OCI-LY1 (cell line): Measurements from ENCODE around the gene CDH6.
A peak's percentile ranks its signal among the peaks of the same experiment; 100 is the strongest.

Source experiments
- H2AFZ ChIP-seq: fragments of 200-600 bp; sonication (generic), shearing (Covaris generic); 2 replicates; pipeline ENCODE4 v1.6.0; 2014; ENCODE audit warnings: antibody characterized with exemption, mild to moderate bottlenecking, low read length
- H3F3A ChIP-seq: fragments of 200-600 bp; sonication (generic), shearing (Covaris generic); 2 replicates; pipeline ENCODE4 v1.6.0; 2014; ENCODE audit warnings: mild to moderate bottlenecking, antibody characterized with exemption, low read length, moderate library complexity; ENCODE audit not compliant: insufficient read depth
- H3K27ac ChIP-seq: fragments of 200-600 bp; sonication (generic); 2 replicates; pipeline ENCODE4 v1.5.1; 2014; ENCODE audit warnings: low read length, mixed run types, mild to moderate bottlenecking, low read depth; ENCODE audit not compliant: poor library complexity, severe bottlenecking
- H3K27me3 ChIP-seq: fragments of 200-600 bp; sonication (generic); 2 replicates; pipeline ENCODE4 v1.6.0; 2014; ENCODE audit warnings: antibody characterized with exemption, mild to moderate bottlenecking, low read length, moderate library complexity; ENCODE audit not compliant: insufficient read depth
- H3K36me3 ChIP-seq: fragments of 200-600 bp; sonication (generic); 2 replicates; pipeline ENCODE4 v1.6.1; 2014; ENCODE audit warnings: mild to moderate bottlenecking, antibody characterized with exemption, low read length, moderate library complexity, mixed read lengths; ENCODE audit not compliant: insufficient read depth
- H3K4me1 ChIP-seq: fragments of 200-600 bp; sonication (generic); 2 replicates; pipeline ENCODE4 v1.5.1; 2014; ENCODE audit warnings: mild to moderate bottlenecking, low read length, moderate library complexity; ENCODE audit not compliant: insufficient read depth, severe bottlenecking
- H3K4me2 ChIP-seq: fragments of 200-600 bp; sonication (generic), shearing (Covaris generic); 2 replicates; pipeline ENCODE4 v1.6.1; 2014; ENCODE audit warnings: low read length
- H3K4me3 ChIP-seq: fragments of 200-600 bp; sonication (generic); 2 replicates; pipeline ENCODE4 v1.5.1; 2014; ENCODE audit warnings: low read length, low read depth, mild to moderate bottlenecking, mixed read lengths; ENCODE audit not compliant: poor library complexity, severe bottlenecking
- H3K79me2 ChIP-seq: fragments of 200-600 bp; shearing (Covaris generic); 2 replicates; pipeline ENCODE4 v1.6.1; 2016; ENCODE audit warnings: mixed run types, low read length, mixed read lengths; ENCODE audit not compliant: insufficient read depth
- H3K9ac ChIP-seq: fragments of 200-600 bp; sonication (generic), shearing (Covaris generic); 2 replicates; pipeline ENCODE4 v1.6.1; 2014; ENCODE audit warnings: mild to moderate bottlenecking, low read length, mixed read lengths
- H3K9me2 ChIP-seq: fragments of 200-600 bp; sonication (generic), shearing (Covaris generic); 2 replicates; pipeline ENCODE4 v1.6.1; 2014; ENCODE audit warnings: low read depth, mild to moderate bottlenecking, low read length, mixed read lengths
- H3K9me3 ChIP-seq: fragments of 200-600 bp; shearing (Covaris generic); 2 replicates; pipeline ENCODE4 v1.6.1; 2014; ENCODE audit warnings: low read length, mixed read lengths
- H4K20me1 ChIP-seq: fragments of 200-600 bp; sonication (generic), shearing (Covaris generic); 2 replicates; pipeline ENCODE4 v1.6.0; 2016; ENCODE audit warnings: mild to moderate bottlenecking, low read length; ENCODE audit not compliant: insufficient read depth
- EZH2 ChIP-seq: fragments of 200-600 bp; sonication (generic), shearing (Covaris generic); IDR thresholded peaks from 2 replicates; pipeline ENCODE4 v1.8.0; 2017; ENCODE audit warnings: borderline replicate concordance, mixed run types, mild to moderate bottlenecking, antibody characterized with exemption, low read length, moderate library complexity, mixed read lengths
- TF ChIP-seq, protein P1 (sequence below): fragments of 200-600 bp; sonication (generic), shearing (Covaris generic); IDR thresholded peaks from 2 replicates; pipeline ENCODE4 v1.5.1; 2017; ENCODE audit warnings: mild to moderate bottlenecking, antibody characterized with exemption, low read length, moderate library complexity, mixed read lengths

Gene CDH6

DNA sequence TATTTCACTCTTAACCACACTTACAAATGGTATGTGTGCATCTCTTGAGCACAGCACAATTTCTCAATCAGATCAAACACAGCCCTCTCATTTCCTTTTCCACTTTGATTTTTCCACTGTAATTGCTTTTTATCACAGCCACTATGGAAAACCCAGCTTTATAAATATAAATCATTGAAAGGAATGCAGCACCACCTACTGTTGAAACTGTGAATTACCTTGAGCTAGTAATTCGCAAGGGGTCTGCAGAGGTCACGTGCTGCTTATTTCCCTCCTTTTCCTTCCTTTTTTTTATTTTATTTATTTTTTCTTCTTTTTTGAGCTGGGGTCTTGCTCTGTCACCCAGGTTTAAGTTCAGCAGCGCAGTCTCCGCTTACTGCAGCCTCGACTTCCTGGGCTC, 76.9 kb downstream of the CDH6 start:
- Histone ChIP-seq H3F3A (no peaks in the 10 kb centered on the region), H3K79me2 (no peaks in the 10 kb centered on the region), H4K20me1 (no peaks in the 10 kb centered on the region), H3K9me2 (no peaks in the 10 kb centered on the region), H3K4me3 (no peak overlapping the region), H2AFZ (no peak overlapping the region), H3K4me2 (no peak overlapping the region), H3K9me3 (no peaks in the 10 kb centered on the region), H3K9ac (no peak overlapping the region), H3K27ac (no peak overlapping the region), H3K4me1 (no peaks in the 10 kb centered on the region), H3K27me3 (no peaks in the 10 kb centered on the region), H3K36me3 (no peaks in the 10 kb centered on the region)
- no peak for TF ChIP-seq EZH2
- TF ChIP-seq, protein P1, sequence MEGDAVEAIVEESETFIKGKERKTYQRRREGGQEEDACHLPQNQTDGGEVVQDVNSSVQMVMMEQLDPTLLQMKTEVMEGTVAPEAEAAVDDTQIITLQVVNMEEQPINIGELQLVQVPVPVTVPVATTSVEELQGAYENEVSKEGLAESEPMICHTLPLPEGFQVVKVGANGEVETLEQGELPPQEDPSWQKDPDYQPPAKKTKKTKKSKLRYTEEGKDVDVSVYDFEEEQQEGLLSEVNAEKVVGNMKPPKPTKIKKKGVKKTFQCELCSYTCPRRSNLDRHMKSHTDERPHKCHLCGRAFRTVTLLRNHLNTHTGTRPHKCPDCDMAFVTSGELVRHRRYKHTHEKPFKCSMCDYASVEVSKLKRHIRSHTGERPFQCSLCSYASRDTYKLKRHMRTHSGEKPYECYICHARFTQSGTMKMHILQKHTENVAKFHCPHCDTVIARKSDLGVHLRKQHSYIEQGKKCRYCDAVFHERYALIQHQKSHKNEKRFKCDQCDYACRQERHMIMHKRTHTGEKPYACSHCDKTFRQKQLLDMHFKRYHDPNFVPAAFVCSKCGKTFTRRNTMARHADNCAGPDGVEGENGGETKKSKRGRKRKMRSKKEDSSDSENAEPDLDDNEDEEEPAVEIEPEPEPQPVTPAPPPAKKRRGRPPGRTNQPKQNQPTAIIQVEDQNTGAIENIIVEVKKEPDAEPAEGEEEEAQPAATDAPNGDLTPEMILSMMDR = peak; percentile 46

DNA sequence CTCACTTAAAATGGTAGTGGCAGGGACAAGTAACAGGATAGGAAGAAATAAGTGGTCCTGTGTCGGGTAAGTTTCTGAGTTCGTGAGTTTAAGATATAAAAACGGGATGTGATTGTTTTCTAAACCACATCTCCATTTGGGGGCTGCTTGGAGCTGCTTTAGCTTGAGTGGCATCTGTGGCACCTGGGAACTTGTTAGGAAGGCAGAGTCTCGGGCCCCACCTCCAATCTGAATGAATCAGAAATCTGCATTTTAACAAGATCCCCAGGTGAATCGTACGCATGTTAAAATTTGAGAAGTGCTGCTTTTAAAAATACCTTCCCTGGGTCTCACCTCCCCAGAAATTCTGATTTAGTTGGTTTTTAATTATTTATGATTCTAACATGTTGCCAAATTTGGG, 78.1 kb downstream of the CDH6 start:
- no peak overlapping the region for H3K4me3 ChIP-seq
- H3K9me2 ChIP-seq = no peaks in the 10 kb centered on the region
- H3K9ac ChIP-seq = no peak overlapping the region
- no peak overlapping the region for H2AFZ ChIP-seq
- no peaks in the 10 kb centered on the region for H4K20me1 ChIP-seq
- no peaks in the 10 kb centered on the region for H3K4me1 ChIP-seq
- no peak for TF ChIP-seq EZH2
- TF ChIP-seq, protein P1 = no peak
- no peaks in the 10 kb centered on the region for H3K79me2 ChIP-seq
- H3K9me3 ChIP-seq = no peaks in the 10 kb centered on the region
- no peaks in the 10 kb centered on the region for H3K27me3 ChIP-seq
- no peak overlapping the region for H3K27ac ChIP-seq
- no peaks in the 10 kb centered on the region for H3F3A ChIP-seq
- no peak overlapping the region for H3K4me2 ChIP-seq
- H3K36me3 ChIP-seq = no peaks in the 10 kb centered on the region

DNA sequence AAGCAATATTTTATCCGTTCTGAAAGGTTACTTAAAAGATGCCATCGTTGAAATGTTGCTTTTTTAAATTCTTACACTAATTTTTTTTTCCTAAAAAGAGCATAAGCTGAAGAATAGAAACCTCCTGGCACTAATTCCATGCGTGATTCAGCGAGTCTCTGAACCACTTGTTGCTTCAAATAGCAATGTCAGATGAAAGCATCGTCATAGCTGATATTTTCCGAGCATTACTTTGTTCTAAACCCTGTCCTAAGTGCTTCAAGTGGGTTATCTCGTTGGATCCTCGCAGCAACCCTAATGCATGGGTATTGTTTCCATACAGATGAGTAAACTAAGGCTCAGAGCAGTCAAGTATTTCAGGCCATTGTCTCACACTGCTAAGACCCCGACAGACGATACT, 79.7 kb downstream of the CDH6 start:
- TF ChIP-seq, protein P1 = no peak
- TF ChIP-seq EZH2 = no peak
- H3K4me1 ChIP-seq = no peaks in the 10 kb centered on the region
- no peaks in the 10 kb centered on the region for H4K20me1 ChIP-seq
- H3K79me2 ChIP-seq = no peaks in the 10 kb centered on the region
- no peak overlapping the region for H2AFZ ChIP-seq
- H3K9me2 ChIP-seq = no peaks in the 10 kb centered on the region
- H3K27ac ChIP-seq = no peak overlapping the region
- H3K36me3 ChIP-seq = no peaks in the 10 kb centered on the region
- no peak overlapping the region for H3K4me3 ChIP-seq
- no peaks in the 10 kb centered on the region for H3K9me3 ChIP-seq
- H3K9ac ChIP-seq = no peak overlapping the region
- no peak overlapping the region for H3K4me2 ChIP-seq
- H3K27me3 ChIP-seq = no peaks in the 10 kb centered on the region
- H3F3A ChIP-seq = no peaks in the 10 kb centered on the region
